GDM1 (cell line): Measurements from ENCODE around the gene NHEJ1.

ENCODE experiments used
- DNase-seq: peaks from one replicate; lab custom pipeline; 2025; lab: John Stamatoyannopoulos, UW

The NHEJ1 gene

GRCh38 chr2:219167997-219168396 is 7.4 kb upstream of the NHEJ1 start:
- no peak for DNase-seq

- DNase-seq = no peak
These were observed 4.7 kb upstream of the NHEJ1 start for GRCh38 chr2:219165058-219165911.

GRCh38 chr2:219163156-219163555 is 2.5 kb upstream of the NHEJ1 start:
- DNase-seq = no peak

- no peak for DNase-seq
These were observed 482 bp upstream of the NHEJ1 start for GRCh38 chr2:219161097-219161496.

- DNase-seq = no peak
These were observed 837 bp downstream of the NHEJ1 start for GRCh38 chr2:219159771-219160185.

- no peak for DNase-seq
These were observed 2.0 kb downstream of the NHEJ1 start for GRCh38 chr2:219158586-219158985.

GRCh38 chr2:219158025-219158424 is 2.6 kb downstream of the NHEJ1 start:
- DNase-seq = no peak

GRCh38 chr2:219157396-219157795 is 3.2 kb downstream of the NHEJ1 start:
- DNase-seq = no peak

GRCh38 chr2:219155054-219155644 is 5.5 kb downstream of the NHEJ1 start:
- DNase-seq = peak; percentile 31

GRCh38 chr2:219149667-219150066 is 10.9 kb downstream of the NHEJ1 start:
- no peak for DNase-seq

GRCh38 chr2:219142329-219142728 is 18.3 kb downstream of the NHEJ1 start:
- no peak for DNase-seq

- no peak for DNase-seq
These were observed 19.9 kb downstream of the NHEJ1 start for GRCh38 chr2:219140722-219141121.

GRCh38 chr2:219133976-219134375 is 26.6 kb downstream of the NHEJ1 start:
- DNase-seq = no peak

- DNase-seq = no peak
These were observed 28.9 kb downstream of the NHEJ1 start for GRCh38 chr2:219131744-219132143.

- no peak for DNase-seq
These were observed 29.3 kb downstream of the NHEJ1 start for GRCh38 chr2:219131327-219131726.

- no peak for DNase-seq
These were observed 31.0 kb downstream of the NHEJ1 start for GRCh38 chr2:219129589-219129988.

GRCh38 chr2:219128396-219128795 is 32.2 kb downstream of the NHEJ1 start:
- DNase-seq = peak; percentile 2

- no peak for DNase-seq
These were observed 33.5 kb downstream of the NHEJ1 start for GRCh38 chr2:219127037-219127635.

GRCh38 chr2:219126555-219126954 is 34.1 kb downstream of the NHEJ1 start:
- DNase-seq = no peak

GRCh38 chr2:219125886-219126270 is 34.7 kb downstream of the NHEJ1 start:
- no peak for DNase-seq

GRCh38 chr2:219125225-219125885 is 35.3 kb downstream of the NHEJ1 start:
- no peak for DNase-seq

- DNase-seq = no peak
These were observed 36.1 kb downstream of the NHEJ1 start for GRCh38 chr2:219124381-219125110.
